ENCODE results near the gene FAM170B.

Gene FAM170B

GRCh38 chr10:49096890-49097445 is 36.9 kb downstream of the FAM170B start:
- no peak for DNase-seq

DNA sequence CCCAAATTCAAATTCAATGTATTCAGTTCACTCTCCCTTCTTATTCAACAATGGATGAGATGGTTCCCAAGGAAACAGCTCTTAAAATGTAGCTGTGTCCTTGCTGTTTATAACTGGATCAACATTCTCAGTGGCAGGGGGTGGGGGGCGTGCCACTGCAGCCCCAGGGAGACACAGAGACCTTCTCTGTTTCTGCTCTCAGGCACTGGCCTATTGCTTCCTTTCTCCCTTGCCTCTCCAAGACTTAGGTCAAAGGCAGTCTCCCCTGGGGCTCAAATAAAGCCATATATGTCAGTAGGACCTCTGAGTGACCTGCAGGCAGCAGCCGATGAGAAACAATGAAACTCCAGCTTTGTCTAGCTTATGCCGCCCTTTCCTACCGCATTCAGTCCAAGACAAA is 39.2 kb downstream of the FAM170B start:
- DNase-seq: no peak

GRCh38 chr10:49093922-49094321 is 39.9 kb downstream of the FAM170B start:
- DNase-seq: no peak

- no peak for DNase-seq
These were observed 41.3 kb downstream of the FAM170B start for GRCh38 chr10:49092477-49092876.

DNA sequence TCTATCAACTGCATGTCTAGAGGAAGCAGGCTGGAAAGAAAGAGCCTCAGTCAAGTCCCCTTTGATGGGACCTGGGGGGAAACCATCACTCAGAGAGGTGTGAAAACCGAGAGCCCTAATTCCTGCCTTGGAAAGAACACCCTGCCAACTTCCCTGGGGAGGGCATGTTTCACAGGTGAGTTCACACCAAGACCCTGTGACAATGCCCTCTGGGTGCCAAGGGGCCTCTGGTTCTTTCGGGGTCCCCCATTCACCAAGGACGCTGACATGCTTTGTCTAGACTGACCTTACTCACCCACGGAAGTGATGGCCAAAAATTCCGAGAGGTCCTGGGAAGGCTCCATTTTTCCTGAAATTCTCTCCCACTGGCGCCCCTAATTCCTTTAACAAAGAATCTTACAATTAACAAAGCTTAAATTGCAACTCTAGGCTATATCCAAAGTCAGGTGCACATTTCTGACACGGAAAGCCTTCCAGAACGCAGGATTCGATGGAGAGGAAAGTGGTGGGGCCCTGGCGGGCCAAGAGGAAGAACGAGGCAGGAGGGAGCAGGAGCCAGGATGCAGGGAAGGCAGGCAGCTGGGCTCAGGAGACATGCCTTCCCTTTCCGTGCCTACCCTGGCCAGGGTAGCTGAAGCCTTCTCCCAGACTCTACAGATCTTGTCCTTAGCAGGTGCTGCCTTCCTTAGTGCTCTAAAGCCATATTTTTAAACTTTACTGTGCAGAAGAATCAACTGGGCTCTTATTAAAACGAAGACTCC is 42.2 kb downstream of the FAM170B start:
- DNase-seq: no peak

GRCh38 chr10:49090696-49091380 is 43.0 kb downstream of the FAM170B start:
- no peak for DNase-seq

GRCh38 chr10:49090189-49090575 is 43.6 kb downstream of the FAM170B start:
- no peak for DNase-seq

DNA sequence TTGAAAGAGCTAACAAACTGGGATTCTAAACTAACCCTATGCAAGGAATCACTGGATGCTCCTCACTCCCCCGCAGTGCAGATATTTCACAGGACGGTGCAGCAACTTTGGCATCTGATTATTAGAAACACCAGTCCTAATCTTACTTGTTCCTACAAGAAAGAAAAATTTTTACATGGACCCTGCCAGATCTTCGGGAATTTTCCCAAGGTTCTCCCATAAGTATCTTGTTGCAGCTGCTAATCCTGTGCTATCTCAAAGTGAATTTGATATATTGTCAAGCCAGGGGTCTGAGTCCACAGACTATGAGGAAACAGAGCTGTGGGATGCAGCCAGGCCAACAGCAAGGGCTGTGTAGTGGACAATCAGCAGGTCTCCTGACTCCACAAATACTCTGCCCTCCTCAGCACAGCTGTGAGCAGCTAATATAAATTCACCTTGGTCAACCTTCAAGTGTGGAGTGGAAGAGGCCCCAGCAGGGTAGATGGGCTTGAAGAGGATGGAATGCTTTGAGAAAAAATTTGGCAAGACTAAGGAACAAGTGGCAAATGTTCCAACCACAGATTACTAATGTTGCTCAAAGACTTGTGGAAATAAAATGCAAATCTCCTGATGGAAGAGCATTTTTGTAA is 44.1 kb downstream of the FAM170B start:
- DNase-seq: no peak

DNA sequence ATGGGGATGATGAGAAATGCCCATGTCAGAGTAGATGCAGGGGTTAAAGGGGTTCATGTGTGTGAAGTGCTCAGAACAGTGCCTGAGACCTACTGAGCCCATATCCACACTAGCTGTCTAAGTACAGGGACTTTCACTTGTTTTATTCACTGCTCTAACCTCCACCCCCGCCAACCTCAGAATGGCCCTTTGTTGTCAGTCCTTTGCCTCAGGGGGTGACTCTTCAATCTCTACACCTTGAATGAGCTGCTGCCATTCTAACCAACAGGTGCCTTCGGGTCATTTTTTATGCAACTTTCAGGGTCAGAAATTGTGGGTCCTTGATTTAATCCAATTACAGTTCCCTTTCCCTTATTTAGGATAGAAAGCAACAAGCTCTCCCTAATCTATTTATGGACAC is 44.7 kb downstream of the FAM170B start:
- no peak for DNase-seq

- no peak for DNase-seq
These were observed 46.9 kb downstream of the FAM170B start for GRCh38 chr10:49086889-49087288.

DNA sequence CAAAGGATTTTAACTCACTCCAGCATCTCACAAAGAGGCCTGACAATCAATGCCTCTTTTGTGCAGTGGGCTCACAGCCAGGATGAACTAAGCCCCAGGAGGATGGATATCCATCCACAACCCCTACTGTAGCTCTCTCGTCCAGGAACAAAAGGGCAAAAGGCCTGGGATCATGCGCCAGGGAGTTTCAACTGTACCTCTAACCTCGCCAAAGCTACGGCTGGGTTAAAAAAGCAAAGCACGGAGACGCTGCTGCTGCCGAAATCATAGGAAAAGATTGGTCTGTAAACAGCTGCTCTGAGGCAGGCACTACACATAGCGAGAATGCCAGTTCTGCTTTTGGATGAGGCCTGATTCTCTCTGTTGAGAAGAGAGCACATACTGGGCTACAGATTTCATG is 50.6 kb downstream of the FAM170B start:
- DNase-seq: no peak

DNA sequence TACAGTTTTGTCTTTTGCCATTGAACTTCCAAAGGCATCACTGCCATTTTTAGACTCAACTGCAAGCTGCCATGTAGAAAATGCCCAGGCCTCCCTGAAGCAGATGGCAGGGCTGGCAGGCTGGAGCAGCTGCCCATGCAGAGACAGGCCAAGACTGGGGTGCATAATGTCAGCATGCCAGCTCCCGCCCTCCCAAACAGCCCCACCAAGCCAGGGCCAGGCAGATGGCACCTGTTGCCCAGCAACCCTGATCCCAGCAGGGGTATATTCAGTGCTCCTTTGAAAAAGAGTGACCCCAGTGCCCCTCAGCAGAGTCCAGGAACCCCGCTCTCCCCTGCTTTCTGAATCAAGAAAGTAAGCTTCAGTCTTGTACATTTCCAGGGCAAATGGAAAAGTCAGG is 51.1 kb downstream of the FAM170B start:
- no peak for DNase-seq

DNA sequence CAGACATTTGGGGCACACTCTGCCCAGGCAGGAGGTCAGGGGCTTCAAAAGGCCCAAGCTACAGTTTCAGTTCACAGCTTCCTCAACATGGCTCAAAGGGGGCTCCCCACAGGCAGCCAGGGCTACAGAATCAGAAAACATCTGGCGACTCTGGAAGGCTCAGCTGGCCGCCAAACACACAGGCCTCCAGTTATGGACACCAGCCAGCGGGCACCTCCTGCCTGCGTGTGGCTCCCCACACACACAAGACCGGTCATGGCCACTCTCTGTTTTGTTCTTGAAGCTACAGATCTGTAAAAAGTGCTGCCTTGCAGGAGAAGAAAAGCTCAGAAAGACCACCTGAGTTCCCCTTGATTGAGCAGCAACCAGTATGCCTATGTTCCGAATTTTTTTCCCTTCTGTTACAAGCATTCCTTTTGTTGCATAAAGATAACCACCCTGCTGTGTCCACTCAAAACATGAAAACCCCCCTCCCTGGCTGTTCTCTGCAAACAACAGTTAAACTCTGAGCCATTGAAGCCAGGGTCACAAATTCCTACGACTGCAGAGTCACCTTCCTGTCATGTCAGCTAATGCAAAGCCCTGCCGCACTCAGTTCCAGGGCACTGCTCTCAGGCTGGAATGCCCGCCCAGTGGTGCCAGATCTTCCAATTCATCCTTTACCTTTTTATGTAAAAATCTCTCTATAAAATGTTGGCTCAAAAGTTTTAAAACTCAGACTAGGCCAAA is 52.1 kb downstream of the FAM170B start:
- DNase-seq: no peak
